HG03175 (cell line): ENCODE results near the gene RIT1.
"Not testable (repeated sequence)": the region's sequence is repeated elsewhere in the genome, so short reads cannot be mapped to it uniquely, and the experiment has no call there.

Experiments
- ATAC-seq: cut with Tn5 transposase; IDR thresholded peaks from one replicate; pipeline ENCODE4 v1.9.1; 2021; ENCODE audit warnings: mild to moderate bottlenecking, moderate library complexity; ENCODE audit not compliant: unreplicated experiment

Gene RIT1

DNA sequence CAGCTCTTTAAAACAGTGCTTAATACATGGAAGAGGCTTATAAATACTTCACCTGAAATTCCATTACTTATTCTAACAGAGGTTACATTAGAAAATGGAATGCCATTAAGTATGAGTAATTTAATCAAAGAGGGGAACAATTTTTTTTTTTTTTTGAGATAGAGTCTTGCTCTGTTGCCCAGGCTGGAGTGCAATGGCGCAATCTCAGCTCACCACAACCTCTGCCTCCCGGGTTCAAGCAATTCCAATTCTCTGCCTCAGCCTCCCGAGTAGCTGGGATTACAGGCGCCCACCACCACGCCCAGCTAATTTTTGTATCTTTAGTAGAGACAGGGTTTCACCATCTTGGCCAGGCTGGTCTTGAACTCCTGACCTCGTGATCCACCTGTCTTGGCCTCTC lies 15.5 kb downstream of the RIT1 start:
- not testable (repeated sequence) for ATAC-seq

DNA sequence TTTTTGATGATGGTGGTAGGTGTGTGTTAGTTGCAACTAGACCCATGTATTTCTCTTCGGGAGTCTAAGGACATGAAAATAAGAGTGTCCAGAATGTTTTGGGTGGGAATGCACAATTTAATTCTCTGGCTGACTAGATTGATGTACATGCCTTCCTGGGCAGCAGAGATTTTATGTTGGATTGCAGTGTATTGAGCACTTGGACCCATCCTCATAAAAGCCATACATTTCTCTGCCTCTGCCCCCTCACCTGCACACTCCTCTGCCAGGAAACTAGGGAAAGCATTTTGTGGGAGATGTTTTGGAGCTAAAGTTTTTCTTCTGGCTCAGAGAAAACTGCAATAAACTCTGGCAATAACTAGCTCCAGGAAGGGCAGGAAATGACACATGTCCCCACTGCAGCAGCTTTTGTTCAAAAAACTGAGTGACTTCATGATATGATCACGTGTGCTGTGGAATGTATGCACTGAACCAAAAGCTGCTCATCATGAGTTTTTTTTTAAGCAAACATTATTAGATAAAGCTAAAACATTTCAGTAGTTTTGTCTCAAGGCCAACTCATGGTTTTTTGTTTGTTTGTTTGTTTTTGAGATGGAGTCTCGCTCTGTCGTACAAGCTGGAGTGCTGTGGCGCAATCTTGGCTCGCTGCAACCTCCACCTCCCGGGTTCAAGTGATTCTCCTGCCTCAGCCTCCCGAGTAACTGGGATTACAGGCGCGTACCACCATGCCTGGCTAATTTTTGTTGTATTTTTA lies 17.6 kb downstream of the RIT1 start:
- no peak for ATAC-seq

GRCh38 chr1:155892796-155893195 lies 18.4 kb downstream of the RIT1 start:
- ATAC-seq, result no peak

DNA sequence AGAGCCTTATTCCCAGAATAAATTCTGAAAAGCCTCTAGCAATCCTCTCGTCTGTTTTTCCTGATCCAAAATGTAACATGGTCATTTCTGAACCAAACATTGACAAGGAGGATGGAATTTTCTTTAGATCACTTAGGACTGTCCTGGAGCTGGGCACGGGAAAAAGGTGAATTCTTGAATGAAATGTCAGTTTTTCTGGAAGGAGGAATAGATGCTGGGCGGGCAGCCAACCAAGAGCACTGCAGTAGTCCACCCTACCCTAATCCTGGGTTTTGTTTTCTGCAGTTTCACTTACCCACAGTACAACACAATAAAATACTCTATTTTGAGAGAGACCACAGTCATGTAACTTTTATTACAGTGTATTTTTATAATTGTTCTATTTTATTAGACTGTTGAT lies 20.9 kb downstream of the RIT1 start:
- no peak for ATAC-seq

DNA sequence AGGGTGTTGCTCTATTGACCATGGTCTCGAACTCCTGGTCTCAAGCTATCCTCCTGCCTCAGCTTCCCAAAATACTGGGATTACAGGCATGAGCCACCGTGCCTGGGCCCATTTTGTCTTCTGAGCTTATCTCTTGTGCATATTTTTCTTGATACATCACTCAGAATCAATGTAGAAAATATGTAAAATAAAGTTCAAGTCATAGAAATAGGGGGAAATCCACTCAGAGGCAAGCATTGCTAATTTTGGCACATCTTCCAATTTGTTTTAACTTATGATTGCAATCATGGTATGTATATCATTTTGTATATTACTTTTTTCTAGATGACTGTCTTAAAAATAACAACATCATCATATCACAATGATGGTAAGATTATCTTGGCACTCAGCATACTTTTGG lies 21.6 kb downstream of the RIT1 start:
- ATAC-seq, result no peak

GRCh38 chr1:155888481-155888880 lies 22.7 kb downstream of the RIT1 start:
- no peak for ATAC-seq

DNA sequence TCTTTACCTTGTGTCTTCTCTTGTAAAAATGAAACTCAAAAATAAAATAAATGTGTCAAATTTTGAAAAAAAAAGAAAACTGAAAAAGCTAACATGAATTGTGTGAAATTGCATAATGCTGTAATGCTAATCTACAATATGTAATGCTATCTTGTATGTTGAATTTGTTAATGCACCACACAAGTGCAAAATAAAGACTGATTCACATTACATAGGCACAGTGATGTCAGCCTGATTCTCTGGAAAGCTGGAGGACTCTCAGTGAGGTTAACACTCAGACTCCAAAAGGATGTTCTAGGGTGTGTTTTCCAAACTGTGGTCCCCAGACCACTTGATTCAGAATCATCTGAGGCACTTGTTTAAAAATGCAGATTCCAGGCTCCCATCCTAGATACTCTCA lies 26.2 kb downstream of the RIT1 start:
- no peak for ATAC-seq

DNA sequence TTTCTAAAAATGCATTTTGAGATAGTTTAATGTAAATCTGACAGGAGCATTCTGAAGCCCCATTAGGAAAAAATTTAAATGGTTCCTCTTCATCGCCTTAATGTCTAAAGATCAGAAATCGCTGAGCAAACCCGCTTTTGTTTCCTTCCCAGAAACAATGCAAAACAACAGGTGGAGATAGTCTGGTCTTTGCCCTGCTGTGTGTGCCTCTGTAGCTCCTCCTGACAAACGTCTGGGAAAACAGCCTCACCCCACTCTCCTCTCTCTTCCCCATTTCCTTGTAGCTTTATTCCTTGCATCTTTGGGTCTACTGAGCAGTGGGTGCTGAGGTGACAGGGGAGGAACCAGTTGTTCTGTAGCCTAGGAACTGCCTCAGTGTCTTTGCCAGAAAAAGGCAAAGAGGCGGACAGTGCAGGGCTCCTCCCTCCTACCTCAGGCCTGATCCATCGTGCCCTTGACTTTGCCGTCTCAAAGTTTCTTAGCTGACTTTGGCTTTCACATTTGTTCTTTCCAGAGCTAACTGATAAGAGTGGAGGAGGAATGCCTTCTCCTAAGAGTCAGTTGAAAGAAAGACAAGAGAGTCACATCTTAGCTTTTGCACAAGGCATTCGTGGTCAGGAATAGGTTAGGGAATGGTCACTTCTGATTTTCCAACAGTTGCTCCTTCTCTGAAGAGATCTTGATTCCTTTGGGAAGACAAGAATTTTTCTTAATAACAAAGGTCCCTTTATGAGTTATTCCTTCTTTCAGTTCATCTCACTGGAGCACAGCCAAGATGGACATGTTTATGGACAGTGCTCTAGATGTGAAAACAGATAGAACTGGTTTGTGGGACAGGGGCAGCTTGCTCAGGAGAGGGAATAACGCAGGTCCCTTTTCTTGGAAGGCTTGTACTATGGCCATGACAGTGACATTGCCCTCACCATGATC lies 26.9 kb downstream of the RIT1 start:
- no peak for ATAC-seq

- no peak for ATAC-seq
These were observed 28.4 kb downstream of the RIT1 start for GRCh38 chr1:155882766-155883165.

GRCh38 chr1:155882235-155882634 lies 28.9 kb downstream of the RIT1 start:
- ATAC-seq, result no peak

DNA sequence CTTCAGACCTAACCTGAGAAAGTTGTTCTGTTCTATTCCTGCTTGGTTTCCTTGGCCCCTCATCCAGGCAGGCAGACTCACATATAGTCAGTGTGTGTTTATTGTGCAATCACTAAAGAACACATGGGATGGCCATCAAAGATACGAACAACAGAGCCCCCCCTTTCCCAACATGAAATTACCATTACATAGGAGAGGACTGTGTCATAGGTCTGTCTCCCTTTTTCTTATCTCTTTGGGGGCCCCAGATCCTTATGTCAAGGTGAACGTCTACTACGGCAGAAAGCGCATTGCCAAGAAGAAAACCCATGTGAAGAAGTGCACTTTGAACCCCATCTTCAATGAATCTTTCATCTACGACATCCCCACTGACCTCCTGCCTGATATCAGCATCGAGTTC lies 30.2 kb downstream of the RIT1 start:
- ATAC-seq, result no peak

GRCh38 chr1:155880251-155880650 lies 30.9 kb downstream of the RIT1 start:
- no peak for ATAC-seq

DNA sequence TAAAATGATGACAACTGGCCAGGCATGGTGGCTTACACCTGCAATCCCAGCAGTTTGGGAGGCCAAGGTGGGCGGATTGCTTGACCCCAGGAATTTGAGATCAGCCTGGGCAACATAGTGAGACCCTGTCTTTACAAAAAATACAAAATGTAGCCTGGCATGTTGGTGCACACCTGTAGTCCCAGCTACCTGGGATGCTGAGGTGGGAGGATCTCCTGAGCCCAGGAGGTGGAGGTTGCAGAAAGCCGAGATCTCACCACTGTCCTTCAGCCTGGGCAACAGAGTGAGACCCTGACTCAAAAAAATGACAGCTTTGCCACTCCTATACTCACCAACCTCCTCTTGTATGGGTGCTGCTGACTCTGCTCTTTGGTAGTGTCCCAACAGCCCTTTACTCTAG lies 33.2 kb downstream of the RIT1 start:
- ATAC-seq, result no peak

DNA sequence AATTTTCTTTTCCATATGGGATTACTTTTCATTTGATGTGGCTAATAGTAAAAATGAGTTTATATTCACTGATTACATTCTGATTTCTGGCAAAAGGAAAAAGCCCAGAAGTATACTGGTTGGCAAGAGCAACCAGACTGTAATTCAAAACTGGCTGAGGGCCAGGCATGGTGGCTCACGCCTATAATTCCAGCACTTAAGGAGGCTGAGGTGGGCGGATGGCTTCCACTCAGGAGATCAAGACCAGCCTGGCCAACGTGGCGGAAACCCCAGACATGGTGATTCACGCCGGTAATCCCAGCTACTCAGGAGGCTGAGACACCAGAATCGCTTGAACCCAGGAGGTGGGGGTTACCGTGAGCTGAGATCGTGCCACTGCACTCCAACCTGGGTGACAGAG lies 37.3 kb downstream of the RIT1 start:
- no peak for ATAC-seq

DNA sequence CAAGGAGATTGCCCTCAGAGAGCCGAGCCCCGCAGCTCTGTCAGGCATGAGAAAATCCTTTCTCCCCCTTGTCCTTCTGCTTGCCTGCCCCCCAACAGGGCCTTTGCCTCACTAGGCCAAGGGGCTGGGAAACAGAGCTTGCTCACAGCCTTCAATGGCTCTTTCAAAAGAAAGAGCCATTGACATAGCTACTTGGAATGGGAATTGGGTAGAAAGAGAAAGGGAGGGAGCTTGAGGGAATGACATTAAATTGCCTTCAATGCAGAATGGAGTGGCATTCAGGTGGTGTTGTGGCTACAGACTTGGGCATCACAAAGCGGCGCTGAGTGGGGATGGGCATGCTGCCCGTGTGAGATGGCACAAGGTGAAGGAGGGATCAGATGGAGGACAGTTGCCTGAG lies 38.6 kb downstream of the RIT1 start:
- ATAC-seq, result no peak

GRCh38 chr1:155871390-155871789 lies 39.8 kb downstream of the RIT1 start:
- no peak for ATAC-seq

DNA sequence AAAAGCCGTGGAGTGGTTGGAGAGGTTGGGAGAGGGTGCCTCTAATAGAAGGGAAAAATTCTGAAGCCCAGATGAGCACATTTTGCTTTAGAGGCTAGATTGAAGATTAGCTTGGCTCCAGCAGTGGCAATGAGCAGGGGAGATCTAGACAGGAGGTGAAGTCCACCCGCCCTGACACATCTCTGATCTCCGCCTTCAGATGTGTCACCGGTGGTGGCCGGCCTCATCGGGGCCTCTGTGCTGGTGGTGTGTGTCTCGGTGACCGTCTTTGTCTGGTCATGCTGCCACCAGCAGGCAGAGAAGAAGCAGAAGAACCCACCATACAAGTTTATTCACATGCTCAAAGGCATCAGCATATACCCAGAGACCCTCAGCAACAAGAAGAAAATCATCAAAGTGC lies 43.4 kb downstream of the RIT1 start:
- no peak for ATAC-seq

- ATAC-seq, result no peak
These were observed 46.8 kb downstream of the RIT1 start for GRCh38 chr1:155864393-155864792.

GRCh38 chr1:155861896-155862295 lies 49.3 kb downstream of the RIT1 start:
- no peak for ATAC-seq

- ATAC-seq, result no peak
These were observed 50.1 kb downstream of the RIT1 start for GRCh38 chr1:155860970-155861510.

GRCh38 chr1:155859881-155860871 lies 51.0 kb downstream of the RIT1 start:
- ATAC-seq, result no peak
